ENCODE results near the gene SLC9A9. TPM values are rescaled to one million over a fixed set of nuclear protein-coding genes. Genes with fewer than 3 reads are reported as not detected.

Gene SLC9A9
- total RNA-seq, 2 donors from 2014 or later = 1.3 to 3.7 TPM

DNA sequence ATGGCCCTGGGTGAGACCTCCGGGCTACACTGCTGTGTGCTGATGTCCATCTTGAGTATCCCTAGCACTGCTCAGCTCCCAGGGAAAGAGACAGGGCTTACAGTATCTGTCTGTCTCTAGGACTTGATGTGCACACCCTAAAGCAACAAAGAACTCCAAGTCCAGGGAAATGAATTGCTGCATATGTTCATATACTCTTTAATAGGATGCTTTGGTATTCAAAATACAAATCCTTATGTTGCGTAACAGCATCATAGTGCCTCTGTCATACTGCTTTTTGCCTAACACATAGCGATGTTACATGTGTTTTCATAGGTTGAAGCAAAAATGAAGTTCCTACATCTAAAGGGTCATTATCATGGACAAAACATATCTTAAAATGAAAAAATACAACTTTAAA, 299.9 kb downstream of the SLC9A9 start:
- 81 to 94% methylated on average over 3 of the region's 3 CpGs for WGBS, 2 experiments (ENCODE audit: insufficient coverage in 1 of 2, insufficient read length in 1 of 2)
- H3K27me3 ChIP-seq (ENCODE audit: control insufficient read depth, insufficient read depth, low read length, poor library complexity, severe bottlenecking) = no peaks in the 10 kb centered on the region
- H3K27me3 Mint-ChIP-seq (ENCODE audit: insufficient read depth) = no peaks in the 10 kb centered on the region
- peaks cover 8% of the 10 kb centered on the region for H3K9me3 ChIP-seq (ENCODE audit: control insufficient read depth, low read length)
- no peaks in the 10 kb centered on the region for H3K9me3 Mint-ChIP-seq
- no peak overlapping the region for H3K27ac ChIP-seq (ENCODE audit: low read depth, low read length)
- H3K36me3 ChIP-seq (ENCODE audit: control insufficient read depth, insufficient read depth, low read length) = no peaks in the 10 kb centered on the region
- H3K4me3 ChIP-seq (ENCODE audit: low read length) = no peak overlapping the region
- H3K9ac ChIP-seq (ENCODE audit: extremely low read depth, low read length, poor library complexity, severe bottlenecking) = no peak overlapping the region
- no peak for DNase-seq
- TF ChIP-seq CTCF (conservative IDR thresholded peaks at IDR 0.05) = no peak
- H3K27ac Mint-ChIP-seq = no peak overlapping the region
- peaks cover 7% of the 10 kb centered on the region for H3K4me1 Mint-ChIP-seq
- H3K36me3 Mint-ChIP-seq (ENCODE audit: low read depth) = no peaks in the 10 kb centered on the region
- H3K4me1 ChIP-seq (ENCODE audit: control insufficient read depth, insufficient read depth, low read length) = peaks cover 5% of the 10 kb centered on the region
- H3K4me3 Mint-ChIP-seq = no peak overlapping the region

- Histone ChIP-seq H3K27ac (ENCODE audit: low read depth, low read length) (no peak overlapping the region), H3K4me3 (ENCODE audit: low read length) (no peak overlapping the region), H3K27me3 (ENCODE audit: control insufficient read depth, insufficient read depth, low read length, poor library complexity, severe bottlenecking) (no peaks in the 10 kb centered on the region), H3K36me3 (ENCODE audit: control insufficient read depth, insufficient read depth, low read length) (no peaks in the 10 kb centered on the region), H3K9me3 (ENCODE audit: control insufficient read depth, low read length) (no peaks in the 10 kb centered on the region), H3K9ac (ENCODE audit: extremely low read depth, low read length, poor library complexity, severe bottlenecking) (no peak overlapping the region), H3K4me1 (ENCODE audit: control insufficient read depth, insufficient read depth, low read length) (no peaks in the 10 kb centered on the region)
- H3K4me3 Mint-ChIP-seq = no peak overlapping the region
- no peak overlapping the region for H3K27ac Mint-ChIP-seq
- DNase-seq = no peak
- no peaks in the 10 kb centered on the region for H3K4me1 Mint-ChIP-seq
- no peak for TF ChIP-seq CTCF (conservative IDR thresholded peaks at IDR 0.05)
- no peaks in the 10 kb centered on the region for H3K36me3 Mint-ChIP-seq (ENCODE audit: low read depth)
- 82% methylated on average over 2 of the region's 2 CpGs; no CpG with 5 or more reads in 1 of the 2 experiments for WGBS, 2 experiments (ENCODE audit: insufficient coverage in 1 of 2, insufficient read length in 1 of 2)
- no peaks in the 10 kb centered on the region for H3K27me3 Mint-ChIP-seq (ENCODE audit: insufficient read depth)
- H3K9me3 Mint-ChIP-seq = no peaks in the 10 kb centered on the region
These were observed 309.7 kb downstream of the SLC9A9 start for GRCh38 chr3:143538577-143538981.

- Mint-ChIP-seq H3K4me1 (no peaks in the 10 kb centered on the region), H3K27ac (no peak overlapping the region)
- no peaks in the 10 kb centered on the region for H3K9me3 ChIP-seq (ENCODE audit: control insufficient read depth, low read length)
These were observed 310.2 kb downstream of the SLC9A9 start for GRCh38 chr3:143538061-143538460.

More at GRCh38 chr3:143538061-143538460, 310.2 kb downstream of the SLC9A9 start:
- DNase-seq = no peak
- Mint-ChIP-seq H3K9me3 (no peaks in the 10 kb centered on the region), H3K27me3 (ENCODE audit: insufficient read depth) (no peaks in the 10 kb centered on the region), H3K4me3 (no peak overlapping the region), H3K36me3 (ENCODE audit: low read depth) (no peaks in the 10 kb centered on the region)
- WGBS, 2 experiments (ENCODE audit: insufficient coverage in 1 of 2, insufficient read length in 1 of 2) = 100% methylated on average over 1 of the region's 1 CpG; no CpG with 5 or more reads in 1 of the 2 experiments
- Histone ChIP-seq H3K27ac (ENCODE audit: low read depth, low read length) (no peak overlapping the region), H3K4me3 (ENCODE audit: low read length) (no peak overlapping the region), H3K27me3 (ENCODE audit: control insufficient read depth, insufficient read depth, low read length, poor library complexity, severe bottlenecking) (no peaks in the 10 kb centered on the region), H3K4me1 (ENCODE audit: control insufficient read depth, insufficient read depth, low read length) (no peaks in the 10 kb centered on the region), H3K9ac (ENCODE audit: extremely low read depth, low read length, poor library complexity, severe bottlenecking) (no peak overlapping the region), H3K36me3 (ENCODE audit: control insufficient read depth, insufficient read depth, low read length) (no peaks in the 10 kb centered on the region)
- TF ChIP-seq CTCF (conservative IDR thresholded peaks at IDR 0.05) = no peak
